Liver (tissue), 9 donors: ENCODE data around the gene SYNPO2. TPM values are rescaled to one million over a fixed set of nuclear protein-coding genes. Genes with fewer than 3 reads are reported as not detected.
A peak's percentile ranks its signal among the peaks of the same experiment; 100 is the strongest.
"Not testable (repeated sequence)": the region's sequence is repeated elsewhere in the genome, so short reads cannot be mapped to it uniquely, and the experiment has no call there.

ENCODE experiments used
- DNase-seq: peaks from one replicate; pipeline ENCODE4 v3.0.0-alpha.2; 2017; ENCODE audit warnings: low spot score
- H3K27ac ChIP-seq, 2 donors: one replicate each; pipeline ENCODE4 v1.7.0; 2013; ENCODE audit warnings: inconsistent platforms in 2 of 2, low read length in 2 of 2, control low read depth in 1 of 2, low read depth in 1 of 2, mild to moderate bottlenecking in 1 of 2
- H3K27me3 ChIP-seq, 4 donors: one replicate each; pipeline versions ENCODE4 v1.6.1 to v1.7.0; 2013; ENCODE audit warnings: low read length in 3 of 4, inconsistent platforms in 1 of 4, mild to moderate bottlenecking in 1 of 4, moderate library complexity in 1 of 4; ENCODE audit not compliant: control insufficient read depth in 4 of 4, insufficient read depth in 4 of 4
- H3K36me3 ChIP-seq, 4 donors: one replicate each; pipeline versions ENCODE4 v1.6.1 to v1.7.0; 2013; ENCODE audit warnings: low read length in 3 of 4, mild to moderate bottlenecking in 3 of 4, low read depth in 1 of 4, moderate library complexity in 1 of 4; ENCODE audit not compliant: control insufficient read depth in 4 of 4, insufficient read depth in 3 of 4
- H3K4me1 ChIP-seq, 4 donors: one replicate each; pipeline versions ENCODE4 v1.6.1 to v1.7.0; 2013; ENCODE audit warnings: low read length in 3 of 4, mild to moderate bottlenecking in 3 of 4, moderate library complexity in 1 of 4; ENCODE audit not compliant: control insufficient read depth in 4 of 4, insufficient read depth in 4 of 4
- H3K4me3 ChIP-seq, 3 donors: one replicate each; pipeline versions ENCODE4 v1.6.1 to v1.7.0; 2013; ENCODE audit warnings: low read length in 3 of 3, control low read depth in 1 of 3, low read depth in 1 of 3, mild to moderate bottlenecking in 1 of 3
- H3K9ac ChIP-seq, 2 donors: one replicate each; pipeline ENCODE4 v1.7.0; 2013; ENCODE audit warnings: low read length in 2 of 2, mild to moderate bottlenecking in 2 of 2, moderate library complexity in 2 of 2, control low read depth in 1 of 2, low read depth in 1 of 2
- H3K9me3 ChIP-seq, 4 donors: one replicate each; pipeline versions ENCODE4 v1.6.1 to v1.7.0; 2013; ENCODE audit warnings: low read length in 3 of 4; ENCODE audit not compliant: control insufficient read depth in 4 of 4
- EGR1 ChIP-seq, 2 donors: IDR thresholded peaks; 2 replicates each; pipeline ENCODE4 v1.6.1; 2016 to 2018; ENCODE audit warnings: antibody characterized with exemption in 2 of 2, low read depth in 2 of 2
- FOXA1 ChIP-seq: IDR thresholded peaks from 2 replicates; pipeline ENCODE4 v1.6.1; 2016; ENCODE audit warnings: antibody characterized with exemption
- FOXA2 ChIP-seq: IDR thresholded peaks from 2 replicates; pipeline ENCODE4 v1.6.1; 2016; ENCODE audit warnings: antibody characterized with exemption
- GABPA ChIP-seq, 2 donors: IDR thresholded peaks in 1 of 2; conservative IDR thresholded peaks in 1 of 2; 2 replicates each; pipeline ENCODE4 v1.6.1; 2016; ENCODE audit warnings: antibody characterized with exemption in 2 of 2, mild to moderate bottlenecking in 1 of 2, moderate library complexity in 1 of 2
- HNF4A ChIP-seq, 2 donors: conservative IDR thresholded peaks; 2 replicates each; pipeline ENCODE4 v1.6.1; 2016; ENCODE audit warnings: antibody characterized with exemption in 2 of 2, mild to moderate bottlenecking in 2 of 2
- HNF4G ChIP-seq: IDR thresholded peaks from 2 replicates; pipeline ENCODE4 v1.6.1; 2016; ENCODE audit warnings: antibody characterized with exemption
- JUND ChIP-seq, 2 donors: IDR thresholded peaks; 2 replicates each; pipeline ENCODE4 v1.6.1; 2016; ENCODE audit warnings: antibody characterized with exemption in 2 of 2
- NR2F2 ChIP-seq: IDR thresholded peaks from 2 replicates; pipeline ENCODE4 v1.6.1; 2016; ENCODE audit warnings: antibody characterized with exemption
- RAD21 ChIP-seq, 2 donors: IDR thresholded peaks; 2 replicates each; pipeline ENCODE4 v1.6.1; 2016; ENCODE audit warnings: antibody characterized with exemption in 2 of 2, mild to moderate bottlenecking in 2 of 2
- RXRA ChIP-seq, 2 donors: IDR thresholded peaks; 2 replicates each; pipeline ENCODE4 v1.6.1; 2017 to 2018; ENCODE audit warnings: antibody characterized with exemption in 2 of 2, mild to moderate bottlenecking in 1 of 2
- SP1 ChIP-seq: IDR thresholded peaks from 2 replicates; pipeline ENCODE4 v1.6.1; 2018; ENCODE audit warnings: antibody characterized with exemption, mild to moderate bottlenecking
- TAF1 ChIP-seq: conservative IDR thresholded peaks from 2 replicates; pipeline ENCODE4 v1.6.1; 2016; ENCODE audit warnings: antibody characterized with exemption, mild to moderate bottlenecking
- YY1 ChIP-seq: IDR thresholded peaks from 2 replicates; pipeline ENCODE4 v1.6.1; 2016; ENCODE audit warnings: antibody characterized with exemption, mild to moderate bottlenecking
- WGBS: extraction: QIAGEN DNeasy Blood & Tissue Kit; methylation state at CpG from one replicate; pipeline ENCODE4 v1.1.7; 2013; 5-methylcytosine and 5-hydroxymethylcytosine counted together
- polyA plus RNA-seq, 2 donors: library from polyadenylated mRNA; stranded (reverse) in 1 of 2; unstranded in 1 of 2; fragments of 200-250 nt in 1 of 2; fragments of >200 nt in 1 of 2; fragmentation: Nextera tagmentation in 1 of 2; extraction: Ambion mirVana in 1 of 2; gene quantifications; one replicate each; pipeline versions ENCODE4 v1.2.1 to v1.2.3, GENCODE V29; 2013 to 2015
- total RNA-seq, 2 donors: library from RNA; depleted of rRNA; stranded (reverse); fragments of >200 nt; gene quantifications; one replicate each; pipeline ENCODE4 v1.2.3, GENCODE V29; 2014
- TF ChIP-seq, protein P1 (sequence below): IDR thresholded peaks from 2 replicates; pipeline ENCODE4 v1.6.1; 2016; ENCODE audit warnings: antibody characterized with exemption
- TF ChIP-seq, protein P2 (sequence below): IDR thresholded peaks from 2 replicates; pipeline ENCODE4 v1.6.1; 2016; ENCODE audit warnings: antibody characterized with exemption
- TF ChIP-seq, protein P3 (sequence below): IDR thresholded peaks from 2 replicates; pipeline ENCODE4 v1.6.1; 2016; ENCODE audit warnings: antibody characterized with exemption
- TF ChIP-seq, protein P4 (sequence below): IDR thresholded peaks from 2 replicates; pipeline ENCODE4 v1.6.1; 2016; ENCODE audit warnings: antibody characterized with exemption, mild to moderate bottlenecking
- TF ChIP-seq, protein P5 (sequence below): fragments of 150-350 bp; IDR thresholded peaks from 2 replicates; pipeline ENCODE4 v1.5.1; 2017; ENCODE audit warnings: improper control_type of control experiment, low read depth, low read length; ENCODE audit not compliant: missing input control
- donor health status: healthy.
- donor health status: healthy.
- donor health status: healthy.
- donor health status: healthy.
- donor health status: healthy.

The SYNPO2 gene
- total and polyA plus RNA-seq, 4 donors: 2.4 to 10.9 (median 3.4) TPM

DNA sequence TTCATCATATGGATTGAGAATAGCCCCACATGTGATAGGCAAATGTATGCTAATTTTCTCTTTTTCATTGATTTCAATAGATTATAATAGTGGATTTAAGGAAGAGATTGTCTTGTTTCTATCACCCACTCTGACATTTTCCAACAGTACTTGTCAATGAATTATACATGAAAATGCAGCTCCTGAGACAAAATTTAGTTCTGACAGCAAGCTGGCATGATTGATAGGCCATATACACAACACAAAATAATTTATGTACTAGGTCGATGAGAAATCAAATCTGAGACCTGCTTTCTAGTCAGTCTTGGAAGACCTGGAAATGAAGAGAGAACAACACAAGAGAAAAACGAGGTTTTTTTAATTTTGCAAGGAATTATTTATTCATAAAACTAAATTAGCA is 129.0 kb downstream of the SYNPO2 start (continued):
- TF ChIP-seq, protein P1, sequence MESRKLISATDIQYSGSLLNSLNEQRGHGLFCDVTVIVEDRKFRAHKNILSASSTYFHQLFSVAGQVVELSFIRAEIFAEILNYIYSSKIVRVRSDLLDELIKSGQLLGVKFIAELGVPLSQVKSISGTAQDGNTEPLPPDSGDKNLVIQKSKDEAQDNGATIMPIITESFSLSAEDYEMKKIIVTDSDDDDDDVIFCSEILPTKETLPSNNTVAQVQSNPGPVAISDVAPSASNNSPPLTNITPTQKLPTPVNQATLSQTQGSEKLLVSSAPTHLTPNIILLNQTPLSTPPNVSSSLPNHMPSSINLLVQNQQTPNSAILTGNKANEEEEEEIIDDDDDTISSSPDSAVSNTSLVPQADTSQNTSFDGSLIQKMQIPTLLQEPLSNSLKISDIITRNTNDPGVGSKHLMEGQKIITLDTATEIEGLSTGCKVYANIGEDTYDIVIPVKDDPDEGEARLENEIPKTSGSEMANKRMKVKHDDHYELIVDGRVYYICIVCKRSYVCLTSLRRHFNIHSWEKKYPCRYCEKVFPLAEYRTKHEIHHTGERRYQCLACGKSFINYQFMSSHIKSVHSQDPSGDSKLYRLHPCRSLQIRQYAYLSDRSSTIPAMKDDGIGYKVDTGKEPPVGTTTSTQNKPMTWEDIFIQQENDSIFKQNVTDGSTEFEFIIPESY: no peak
- TF ChIP-seq EGR1 (IDR thresholded peaks at IDR 0.05; ENCODE audit: low read depth in 2 of 2) (no peak), FOXA2 (no peak)

DNA sequence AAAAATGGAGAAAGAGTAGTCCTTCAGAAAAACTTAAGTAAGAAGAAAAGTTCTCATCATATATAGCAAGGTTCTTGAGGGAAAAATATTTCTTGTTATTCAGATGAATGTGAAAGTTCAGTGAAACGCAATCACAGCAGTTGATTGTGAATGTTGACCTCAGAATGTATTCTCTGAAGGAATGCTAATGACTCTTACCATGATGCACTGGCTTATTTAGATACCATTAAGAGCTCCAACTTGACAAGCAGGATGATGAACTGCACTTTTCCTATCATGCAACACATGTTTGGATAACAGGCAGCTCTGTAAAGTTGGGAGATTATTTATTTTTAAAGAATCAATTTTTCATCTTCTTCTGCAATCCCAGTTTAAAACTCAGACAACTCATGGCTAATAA is 131.5 kb downstream of the SYNPO2 start:
- Histone ChIP-seq H3K27ac (no peak overlapping the region), H3K4me1 (no peaks in the 10 kb centered on the region), H3K9me3 (no peaks in the 10 kb centered on the region), H3K27me3 (peaks cover 0 to 2% (median 0%) of the 10 kb centered on the region in 4 donors), H3K4me3 (no peak overlapping the region), H3K9ac (no peak overlapping the region), H3K36me3 (no peaks in the 10 kb centered on the region)
- 62% methylated on average over 1 of the region's 1 CpG for WGBS
- TF ChIP-seq RXRA (IDR thresholded peaks at IDR 0.05) (peak in 1 of 2 donors; percentile 36), FOXA1 (no peak)
- no peak for DNase-seq

DNA sequence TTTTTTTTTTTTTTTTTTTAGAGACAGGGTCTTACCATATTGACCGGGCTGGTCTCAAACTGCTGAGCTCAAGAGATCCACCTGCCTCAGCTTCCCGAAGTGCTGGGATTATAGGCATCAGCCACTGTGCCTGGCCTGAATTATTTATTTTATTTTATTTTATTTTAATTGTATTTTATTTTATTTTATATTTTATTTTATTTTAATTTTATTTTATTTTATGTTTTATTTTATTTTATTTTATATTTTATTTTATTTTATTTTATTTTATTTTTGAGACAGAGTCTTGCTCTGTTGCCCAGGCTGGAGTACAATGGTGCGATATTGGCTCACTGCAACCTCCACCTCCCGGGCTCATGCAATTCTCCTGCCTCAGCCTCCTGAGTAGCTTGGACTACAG is 133.9 kb downstream of the SYNPO2 start:
- H3K27ac ChIP-seq, DNase-seq, H3K4me1 ChIP-seq, H3K27me3 ChIP-seq, H3K9me3 ChIP-seq, H3K9ac ChIP-seq, H3K4me3 ChIP-seq, H3K36me3 ChIP-seq: not testable (repeated sequence)
- 93% methylated on average over 4 of the region's 4 CpGs for WGBS

DNA sequence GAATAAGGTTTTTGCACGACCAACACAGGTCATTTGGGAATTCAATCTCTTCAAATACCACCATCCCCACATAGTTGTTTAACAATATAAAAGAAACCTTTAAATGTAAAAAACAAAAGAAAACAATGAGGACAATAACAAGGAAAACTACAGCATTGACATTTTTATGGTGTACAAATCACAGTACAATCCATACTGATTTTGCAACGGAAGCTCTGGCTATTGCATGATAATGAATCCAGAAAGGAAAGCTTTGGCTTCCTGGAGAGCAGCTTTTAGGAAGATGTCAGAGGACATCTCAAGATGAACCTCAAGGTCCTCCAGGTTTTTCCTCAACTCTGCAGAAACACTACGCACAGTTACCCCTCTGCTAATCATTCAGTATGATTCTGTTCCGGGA is 135.4 kb downstream of the SYNPO2 start:
- H3K4me3 ChIP-seq: no peak overlapping the region
- no peaks in the 10 kb centered on the region for H3K36me3 ChIP-seq
- H3K27ac ChIP-seq: no peak overlapping the region
- no peaks in the 10 kb centered on the region for H3K4me1 ChIP-seq
- no peaks in the 10 kb centered on the region for H3K9me3 ChIP-seq
- 80% methylated on average over 4 of the region's 4 CpGs for WGBS
- H3K9ac ChIP-seq: no peak overlapping the region
- DNase-seq: no peak
- H3K27me3 ChIP-seq: peaks cover 0 to 2% (median 0%) of the 10 kb centered on the region in 4 donors
- TF ChIP-seq, protein P2, sequence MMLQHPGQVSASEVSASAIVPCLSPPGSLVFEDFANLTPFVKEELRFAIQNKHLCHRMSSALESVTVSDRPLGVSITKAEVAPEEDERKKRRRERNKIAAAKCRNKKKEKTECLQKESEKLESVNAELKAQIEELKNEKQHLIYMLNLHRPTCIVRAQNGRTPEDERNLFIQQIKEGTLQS: no peak
- TF ChIP-seq, protein P3, sequence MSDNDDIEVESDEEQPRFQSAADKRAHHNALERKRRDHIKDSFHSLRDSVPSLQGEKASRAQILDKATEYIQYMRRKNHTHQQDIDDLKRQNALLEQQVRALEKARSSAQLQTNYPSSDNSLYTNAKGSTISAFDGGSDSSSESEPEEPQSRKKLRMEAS: no peak
- no peak for TF ChIP-seq RAD21 (IDR thresholded peaks at IDR 0.05)
- TF ChIP-seq FOXA2: no peak
- no peak for TF ChIP-seq HNF4A (conservative IDR thresholded peaks at IDR 0.05)
- no peak for TF ChIP-seq EGR1 (IDR thresholded peaks at IDR 0.05; ENCODE audit: low read depth in 2 of 2)
- no peak for TF ChIP-seq FOXA1
- no peak for TF ChIP-seq TAF1
- TF ChIP-seq NR2F2: no peak
- TF ChIP-seq, protein P4, sequence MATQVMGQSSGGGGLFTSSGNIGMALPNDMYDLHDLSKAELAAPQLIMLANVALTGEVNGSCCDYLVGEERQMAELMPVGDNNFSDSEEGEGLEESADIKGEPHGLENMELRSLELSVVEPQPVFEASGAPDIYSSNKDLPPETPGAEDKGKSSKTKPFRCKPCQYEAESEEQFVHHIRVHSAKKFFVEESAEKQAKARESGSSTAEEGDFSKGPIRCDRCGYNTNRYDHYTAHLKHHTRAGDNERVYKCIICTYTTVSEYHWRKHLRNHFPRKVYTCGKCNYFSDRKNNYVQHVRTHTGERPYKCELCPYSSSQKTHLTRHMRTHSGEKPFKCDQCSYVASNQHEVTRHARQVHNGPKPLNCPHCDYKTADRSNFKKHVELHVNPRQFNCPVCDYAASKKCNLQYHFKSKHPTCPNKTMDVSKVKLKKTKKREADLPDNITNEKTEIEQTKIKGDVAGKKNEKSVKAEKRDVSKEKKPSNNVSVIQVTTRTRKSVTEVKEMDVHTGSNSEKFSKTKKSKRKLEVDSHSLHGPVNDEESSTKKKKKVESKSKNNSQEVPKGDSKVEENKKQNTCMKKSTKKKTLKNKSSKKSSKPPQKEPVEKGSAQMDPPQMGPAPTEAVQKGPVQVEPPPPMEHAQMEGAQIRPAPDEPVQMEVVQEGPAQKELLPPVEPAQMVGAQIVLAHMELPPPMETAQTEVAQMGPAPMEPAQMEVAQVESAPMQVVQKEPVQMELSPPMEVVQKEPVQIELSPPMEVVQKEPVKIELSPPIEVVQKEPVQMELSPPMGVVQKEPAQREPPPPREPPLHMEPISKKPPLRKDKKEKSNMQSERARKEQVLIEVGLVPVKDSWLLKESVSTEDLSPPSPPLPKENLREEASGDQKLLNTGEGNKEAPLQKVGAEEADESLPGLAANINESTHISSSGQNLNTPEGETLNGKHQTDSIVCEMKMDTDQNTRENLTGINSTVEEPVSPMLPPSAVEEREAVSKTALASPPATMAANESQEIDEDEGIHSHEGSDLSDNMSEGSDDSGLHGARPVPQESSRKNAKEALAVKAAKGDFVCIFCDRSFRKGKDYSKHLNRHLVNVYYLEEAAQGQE: no peak
- no peak for TF ChIP-seq SP1
- TF ChIP-seq JUND (IDR thresholded peaks at IDR 0.05): no peak
- no peak for TF ChIP-seq YY1
- TF ChIP-seq, protein P1: no peak
- TF ChIP-seq, protein P5, sequence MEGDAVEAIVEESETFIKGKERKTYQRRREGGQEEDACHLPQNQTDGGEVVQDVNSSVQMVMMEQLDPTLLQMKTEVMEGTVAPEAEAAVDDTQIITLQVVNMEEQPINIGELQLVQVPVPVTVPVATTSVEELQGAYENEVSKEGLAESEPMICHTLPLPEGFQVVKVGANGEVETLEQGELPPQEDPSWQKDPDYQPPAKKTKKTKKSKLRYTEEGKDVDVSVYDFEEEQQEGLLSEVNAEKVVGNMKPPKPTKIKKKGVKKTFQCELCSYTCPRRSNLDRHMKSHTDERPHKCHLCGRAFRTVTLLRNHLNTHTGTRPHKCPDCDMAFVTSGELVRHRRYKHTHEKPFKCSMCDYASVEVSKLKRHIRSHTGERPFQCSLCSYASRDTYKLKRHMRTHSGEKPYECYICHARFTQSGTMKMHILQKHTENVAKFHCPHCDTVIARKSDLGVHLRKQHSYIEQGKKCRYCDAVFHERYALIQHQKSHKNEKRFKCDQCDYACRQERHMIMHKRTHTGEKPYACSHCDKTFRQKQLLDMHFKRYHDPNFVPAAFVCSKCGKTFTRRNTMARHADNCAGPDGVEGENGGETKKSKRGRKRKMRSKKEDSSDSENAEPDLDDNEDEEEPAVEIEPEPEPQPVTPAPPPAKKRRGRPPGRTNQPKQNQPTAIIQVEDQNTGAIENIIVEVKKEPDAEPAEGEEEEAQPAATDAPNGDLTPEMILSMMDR: no peak
- no peak for TF ChIP-seq HNF4G
- TF ChIP-seq RXRA (IDR thresholded peaks at IDR 0.05): no peak
- no peak for TF ChIP-seq GABPA (IDR thresholded peaks at IDR 0.05 in 1 of 2, conservative IDR thresholded peaks at IDR 0.05 in 1 of 2)
